Natural killer cell (primary cell): ENCODE measurements around the gene SNRNP25. TPM values are rescaled to one million over a fixed set of nuclear protein-coding genes. Genes with fewer than 3 reads are reported as not detected.

Experiments used
- ATAC-seq, 3 donors: fragments of 150-1000 bp in 2 of 3; fragments of 200-7000 bp in 1 of 3; cut with Tn5 transposase; 1 replicate in 1 of 3; 2 replicates in 2 of 3; pipeline ENCODE4 v1.10.0; 2021; ENCODE audit warnings: mild to moderate bottlenecking in 2 of 3, moderate library complexity in 2 of 3
- DNase-seq, 2 donors: peaks; one replicate each; pipeline versions ENCODE4 v3.0.0 to v3.0.0-alpha.2; 2013 to 2021; ENCODE audit warnings: mixed read lengths in 1 of 2
- H3K27ac ChIP-seq: one replicate; pipeline ENCODE4 v1.5.1; 2013; ENCODE audit warnings: mild to moderate bottlenecking, low read length
- H3K27me3 ChIP-seq: one replicate; pipeline ENCODE4 v1.6.1; 2013; ENCODE audit warnings: low read length; ENCODE audit not compliant: control insufficient read depth, insufficient read depth
- H3K36me3 ChIP-seq: one replicate; pipeline ENCODE4 v1.6.1; 2013; ENCODE audit warnings: low read length; ENCODE audit not compliant: control insufficient read depth, insufficient read depth
- H3K4me1 ChIP-seq: one replicate; pipeline ENCODE4 v1.6.1; 2013; ENCODE audit warnings: low read length; ENCODE audit not compliant: control insufficient read depth, insufficient read depth
- H3K4me3 ChIP-seq: one replicate; pipeline ENCODE4 v1.5.1; 2013; ENCODE audit warnings: low read length
- H3K9me3 ChIP-seq: one replicate; pipeline ENCODE4 v1.6.1; 2013; ENCODE audit warnings: low read length; ENCODE audit not compliant: control insufficient read depth, insufficient read depth
- H3K27ac Mint-ChIP-seq, 2 donors: one replicate each; pipeline ENCODE4 v1.8.0; 2022; ENCODE audit warnings: mild to moderate bottlenecking in 2 of 2, mixed read lengths in 2 of 2, moderate library complexity in 1 of 2
- H3K27me3 Mint-ChIP-seq, 2 donors: one replicate each; pipeline ENCODE4 v1.8.0; 2022; ENCODE audit warnings: low read depth in 2 of 2, mixed read lengths in 2 of 2
- H3K36me3 Mint-ChIP-seq: one replicate; pipeline ENCODE4 v1.8.0; 2022; ENCODE audit warnings: mixed read lengths
- H3K4me1 Mint-ChIP-seq, 2 donors: one replicate each; pipeline ENCODE4 v1.8.0; 2022; ENCODE audit warnings: mixed read lengths in 2 of 2
- H3K4me3 Mint-ChIP-seq: one replicate; pipeline ENCODE4 v1.8.0; 2022; ENCODE audit warnings: mild to moderate bottlenecking, moderate library complexity, mixed read lengths
- H3K9me3 Mint-ChIP-seq, 2 donors: one replicate each; pipeline ENCODE4 v1.8.0; 2022; ENCODE audit warnings: mixed read lengths in 2 of 2
- WGBS: methylation state at CpG from one replicate; pipeline ENCODE4 v1.1.7; 2013; ENCODE audit warnings: missing lambda C conversion rate; ENCODE audit not compliant: insufficient coverage; 5-methylcytosine and 5-hydroxymethylcytosine counted together
- intact Hi-C: fragments of 100-400 bp; cut with micrococcal nuclease; formaldehyde crosslinking; loops from one replicate; pipeline ENCODE4 v1.14.2; 2022
- total RNA-seq, 4 donors: library from RNA; stranded (reverse); fragments of 120-200 nt in 1 of 4; gene quantifications; one replicate each; pipeline versions ENCODE4 v1.2.3 to v1.2.4, GENCODE V29; 2013 to 2022
- TF ChIP-seq, protein P1 (sequence below): fragments of 200-600 bp; IDR thresholded peaks from one replicate; pipeline ENCODE4 v1.8.0; 2022; ENCODE audit warnings: antibody characterized with exemption

Gene SNRNP25
- total RNA-seq, 3 donors from 2014 or later (not counting 1 experiment from before 2014, with no cell fraction given) = 6.4 to 13.4 (median 13.2) TPM

DNA sequence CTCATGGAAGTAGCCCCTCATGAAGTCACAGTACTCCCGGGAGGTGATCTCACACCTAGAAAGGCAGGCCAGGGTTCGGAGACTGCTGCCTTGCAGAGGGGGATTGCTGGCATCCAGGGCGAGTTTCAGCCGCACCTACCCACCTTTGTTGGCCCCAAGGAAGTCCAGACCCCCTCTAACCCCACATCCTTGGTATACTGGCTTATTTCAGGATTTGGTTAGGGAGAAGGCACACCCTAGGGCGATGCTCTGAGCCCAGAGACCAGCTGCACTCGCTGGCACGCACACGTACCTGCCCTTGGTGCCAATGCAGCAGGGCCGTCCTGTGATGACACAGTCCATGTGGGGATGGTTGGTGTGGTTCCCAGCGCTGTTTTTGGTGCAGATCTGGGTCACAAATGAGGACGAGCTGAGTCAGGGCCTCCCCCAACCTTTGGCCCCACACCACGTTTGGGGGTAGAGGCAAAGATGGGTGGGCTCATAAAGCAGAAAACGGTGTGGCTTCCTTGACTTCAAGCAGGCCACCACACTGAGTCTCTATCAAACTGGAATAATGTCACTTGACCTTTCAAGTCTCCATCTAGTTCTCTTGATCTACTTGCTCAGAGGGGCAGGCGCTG is 5.9 kb downstream of the SNRNP25 start:
- TF ChIP-seq, protein P1, sequence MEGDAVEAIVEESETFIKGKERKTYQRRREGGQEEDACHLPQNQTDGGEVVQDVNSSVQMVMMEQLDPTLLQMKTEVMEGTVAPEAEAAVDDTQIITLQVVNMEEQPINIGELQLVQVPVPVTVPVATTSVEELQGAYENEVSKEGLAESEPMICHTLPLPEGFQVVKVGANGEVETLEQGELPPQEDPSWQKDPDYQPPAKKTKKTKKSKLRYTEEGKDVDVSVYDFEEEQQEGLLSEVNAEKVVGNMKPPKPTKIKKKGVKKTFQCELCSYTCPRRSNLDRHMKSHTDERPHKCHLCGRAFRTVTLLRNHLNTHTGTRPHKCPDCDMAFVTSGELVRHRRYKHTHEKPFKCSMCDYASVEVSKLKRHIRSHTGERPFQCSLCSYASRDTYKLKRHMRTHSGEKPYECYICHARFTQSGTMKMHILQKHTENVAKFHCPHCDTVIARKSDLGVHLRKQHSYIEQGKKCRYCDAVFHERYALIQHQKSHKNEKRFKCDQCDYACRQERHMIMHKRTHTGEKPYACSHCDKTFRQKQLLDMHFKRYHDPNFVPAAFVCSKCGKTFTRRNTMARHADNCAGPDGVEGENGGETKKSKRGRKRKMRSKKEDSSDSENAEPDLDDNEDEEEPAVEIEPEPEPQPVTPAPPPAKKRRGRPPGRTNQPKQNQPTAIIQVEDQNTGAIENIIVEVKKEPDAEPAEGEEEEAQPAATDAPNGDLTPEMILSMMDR = no peak
- Histone ChIP-seq H3K27ac (no peak overlapping the region), H3K27me3 (no peaks in the 10 kb centered on the region), H3K4me1 (no peaks in the 10 kb centered on the region), H3K4me3 (no peak overlapping the region), H3K9me3 (no peaks in the 10 kb centered on the region), H3K36me3 (peaks cover 9% of the 10 kb centered on the region)
- Mint-ChIP-seq H3K9me3 (no peaks in the 10 kb centered on the region), H3K4me3 (no peak overlapping the region), H3K27ac (no peak overlapping the region), H3K36me3 (no peaks in the 10 kb centered on the region), H3K27me3 (no peaks in the 10 kb centered on the region), H3K4me1 (no peaks in the 10 kb centered on the region)
- 88% methylated on average over 14 of the region's 14 CpGs for WGBS
- no peak for ATAC-seq
- intact Hi-C loops = no loop called here
- no peak for DNase-seq

GRCh38 chr16:60166-60565 is 6.5 kb downstream of the SNRNP25 start:
- Histone ChIP-seq H3K27ac (no peak overlapping the region), H3K4me3 (no peak overlapping the region), H3K4me1 (no peaks in the 10 kb centered on the region), H3K36me3 (peaks cover 9% of the 10 kb centered on the region), H3K27me3 (no peaks in the 10 kb centered on the region), H3K9me3 (no peaks in the 10 kb centered on the region)
- Mint-ChIP-seq H3K27me3 (no peaks in the 10 kb centered on the region), H3K27ac (no peak overlapping the region), H3K4me3 (no peak overlapping the region), H3K36me3 (no peaks in the 10 kb centered on the region), H3K4me1 (no peaks in the 10 kb centered on the region), H3K9me3 (no peaks in the 10 kb centered on the region)
- ATAC-seq = no peak
- DNase-seq = no peak
- 84% methylated on average over 11 of the region's 11 CpGs for WGBS
- TF ChIP-seq, protein P1 = no peak
- intact Hi-C loops = no loop called here

DNA sequence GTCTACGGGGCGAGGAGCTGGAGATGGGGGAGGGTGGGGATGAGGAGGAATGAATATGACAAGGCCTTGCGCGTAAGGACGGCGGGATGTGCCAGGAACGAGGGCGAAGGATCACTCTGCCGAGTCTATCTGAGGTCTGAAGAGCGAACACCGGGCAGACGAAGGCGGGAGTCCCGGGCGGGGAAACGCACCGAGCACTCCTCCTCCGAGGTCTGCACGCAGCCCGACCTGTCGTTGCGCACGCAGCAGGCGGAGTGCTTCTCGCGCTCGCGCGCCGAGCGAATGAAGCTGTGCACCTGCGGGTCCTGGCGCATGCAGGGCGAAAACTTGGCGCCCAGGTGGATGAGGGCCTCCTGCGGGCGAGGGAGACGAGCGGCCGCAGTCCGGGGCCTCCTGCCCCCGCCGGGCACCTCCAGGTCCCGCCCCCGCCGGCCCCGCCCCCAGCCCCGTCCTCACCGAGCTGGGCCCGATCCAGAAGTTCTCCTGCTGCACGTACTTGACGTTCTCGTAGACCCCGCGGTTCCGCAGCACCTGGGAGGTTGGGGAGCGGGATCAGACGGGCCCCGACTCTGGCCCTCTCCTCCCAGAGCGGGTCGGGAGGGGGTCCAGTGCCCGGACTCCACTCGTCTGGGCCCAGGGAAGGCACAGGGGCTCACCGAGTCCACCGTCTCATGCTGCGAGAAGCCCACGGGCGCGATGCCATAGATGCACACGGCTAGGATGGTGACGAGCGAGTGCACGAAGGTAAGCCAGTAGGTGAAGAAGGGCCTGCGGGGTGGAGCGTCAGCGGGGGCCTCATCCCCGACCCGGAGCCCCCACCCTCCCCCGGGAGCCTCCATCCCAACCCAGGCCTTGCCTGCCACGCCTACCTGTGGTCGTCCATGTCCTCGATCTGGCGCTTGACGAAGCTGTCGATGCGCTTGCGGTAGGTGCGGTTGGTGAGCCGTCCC is 7.6 kb downstream of the SNRNP25 start:
- H3K4me1 ChIP-seq = peaks cover 4% of the 10 kb centered on the region
- no peaks in the 10 kb centered on the region for H3K27me3 Mint-ChIP-seq
- 92% methylated on average over 89 of the region's 89 CpGs for WGBS

More for the DNA sequence above, 7.6 kb downstream of the SNRNP25 start:
- Mint-ChIP-seq H3K27ac (no peak overlapping the region), H3K4me3 (no peak overlapping the region), H3K4me1 (peaks cover 0 to 6% of the 10 kb centered on the region in 2 donors), H3K36me3 (no peaks in the 10 kb centered on the region), H3K9me3 (no peaks in the 10 kb centered on the region)
- Histone ChIP-seq H3K4me3 (no peak overlapping the region), H3K27me3 (no peaks in the 10 kb centered on the region), H3K36me3 (peaks cover 5% of the 10 kb centered on the region), H3K27ac (no peak overlapping the region), H3K9me3 (no peaks in the 10 kb centered on the region)
- no peak for ATAC-seq
- DNase-seq = no peak
- intact Hi-C loops = no loop called here
- TF ChIP-seq, protein P1 = no peak
